Superior temporal gyrus (tissue), 1 donor: Measurements from ENCODE around the gene NDE1.
"Not testable (repeated sequence)": the region's sequence is repeated elsewhere in the genome, so short reads cannot be mapped to it uniquely, and the experiment has no call there.

ENCODE experiments used
- DNase-seq: peaks from one replicate; pipeline ENCODE4 v3.0.0-alpha.2; 2016; ENCODE audit errors: extremely low spot score

Gene NDE1

GRCh38 chr16:15620611-15621195, 29.3 kb upstream of the NDE1 start:
- no peak for DNase-seq

DNA sequence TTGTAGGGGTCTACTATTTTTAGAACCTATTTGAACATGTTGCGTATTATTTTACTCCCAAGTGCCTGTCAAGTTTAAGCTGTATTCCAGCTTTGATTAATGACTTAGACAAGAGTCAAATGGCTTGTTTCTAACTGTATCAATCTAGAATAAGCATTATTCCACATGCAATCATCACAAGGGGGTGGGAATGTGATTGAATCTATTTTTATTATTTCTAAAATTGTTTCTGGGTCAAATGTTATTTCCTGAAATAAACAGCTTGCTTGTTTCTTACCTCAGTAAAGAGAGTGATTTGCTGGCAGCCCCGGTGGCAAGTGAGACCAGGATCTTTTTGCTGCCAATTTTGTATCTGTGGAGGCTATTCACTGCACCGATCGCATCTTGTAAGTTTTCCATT, 28.6 kb upstream of the NDE1 start:
- no peak for DNase-seq

DNA sequence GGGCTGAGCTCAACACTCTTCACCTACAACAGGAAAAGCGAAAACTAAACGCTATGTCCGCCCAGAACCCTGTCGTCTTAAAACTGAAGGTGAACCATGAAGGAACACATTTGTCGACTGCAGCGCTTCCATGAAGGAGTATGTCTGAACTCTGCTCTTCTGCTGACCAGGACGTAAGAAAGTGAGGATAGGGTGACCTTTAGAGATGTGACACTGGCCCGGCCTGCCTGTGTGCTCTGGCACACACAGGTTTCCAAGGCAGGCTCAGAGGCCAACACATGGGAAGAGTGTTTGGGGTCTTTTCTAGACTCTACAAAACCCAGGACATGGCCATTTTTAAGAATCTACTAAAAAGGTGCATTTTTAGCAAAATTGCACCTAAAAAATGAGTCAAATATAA, 28.2 kb upstream of the NDE1 start:
- DNase-seq, result no peak

GRCh38 chr16:15631730-15632409, 18.2 kb upstream of the NDE1 start:
- no peak for DNase-seq

- DNase-seq, result no peak
Measured at GRCh38 chr16:15635926-15636325, 14.1 kb upstream of the NDE1 start.

GRCh38 chr16:15636392-15636873, 13.6 kb upstream of the NDE1 start:
- DNase-seq, result no peak

GRCh38 chr16:15639061-15639568, 10.9 kb upstream of the NDE1 start:
- no peak for DNase-seq

GRCh38 chr16:15640966-15641365, 9.1 kb upstream of the NDE1 start:
- no peak for DNase-seq

DNA sequence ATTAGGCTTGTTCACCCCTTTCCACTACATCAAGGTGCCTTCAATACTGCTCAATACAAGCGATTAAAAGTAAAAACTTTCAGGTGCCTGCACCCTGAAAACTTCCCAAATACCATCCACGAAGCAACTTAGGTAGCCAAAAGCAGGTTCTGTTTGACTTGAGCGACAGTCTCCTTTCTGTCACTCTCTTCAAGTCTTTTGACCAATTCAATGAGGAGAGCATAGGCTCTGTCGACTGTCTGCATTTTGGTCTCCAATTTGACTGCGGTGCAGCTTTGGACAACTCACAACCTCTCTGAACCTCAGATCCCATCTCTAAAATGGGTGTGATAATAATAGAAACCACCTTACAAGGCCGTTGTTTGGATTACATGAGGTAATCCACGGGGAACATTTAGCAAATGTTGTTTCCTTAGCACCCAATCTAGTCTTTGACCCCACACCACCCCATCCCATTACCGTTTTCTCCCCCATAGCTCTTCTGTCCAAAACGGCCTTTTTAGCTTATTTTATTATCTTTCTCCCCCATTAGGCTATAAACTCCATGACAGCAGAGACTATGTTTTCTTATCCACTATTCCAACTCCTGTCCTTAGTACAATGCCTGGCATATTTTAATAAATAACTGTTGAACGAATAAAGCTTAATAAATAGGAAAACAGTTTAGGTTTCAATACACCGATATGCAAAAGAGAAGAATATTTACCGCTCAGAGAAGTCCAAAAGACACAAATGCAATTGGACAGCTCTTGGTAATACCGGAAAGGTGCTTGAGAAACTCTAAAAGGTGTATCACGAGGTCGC, 8.1 kb upstream of the NDE1 start:
- DNase-seq, result no peak

- DNase-seq, result no peak
Measured at GRCh38 chr16:15642557-15643047, 7.4 kb upstream of the NDE1 start.

GRCh38 chr16:15643048-15643945, 6.7 kb upstream of the NDE1 start, which contains the start of gene MARF1:
Gene MARF1 (minus strand): TSS chr16:15643154. CDS start chr16:15639233, 3,921 bp downstream.
- peak; percentile 92 for DNase-seq

- DNase-seq, result no peak
Measured at GRCh38 chr16:15643946-15644250, 6.1 kb upstream of the NDE1 start.

- peak; percentile 36 for DNase-seq
Measured at GRCh38 chr16:15644267-15644961, 5.6 kb upstream of the NDE1 start.

DNA sequence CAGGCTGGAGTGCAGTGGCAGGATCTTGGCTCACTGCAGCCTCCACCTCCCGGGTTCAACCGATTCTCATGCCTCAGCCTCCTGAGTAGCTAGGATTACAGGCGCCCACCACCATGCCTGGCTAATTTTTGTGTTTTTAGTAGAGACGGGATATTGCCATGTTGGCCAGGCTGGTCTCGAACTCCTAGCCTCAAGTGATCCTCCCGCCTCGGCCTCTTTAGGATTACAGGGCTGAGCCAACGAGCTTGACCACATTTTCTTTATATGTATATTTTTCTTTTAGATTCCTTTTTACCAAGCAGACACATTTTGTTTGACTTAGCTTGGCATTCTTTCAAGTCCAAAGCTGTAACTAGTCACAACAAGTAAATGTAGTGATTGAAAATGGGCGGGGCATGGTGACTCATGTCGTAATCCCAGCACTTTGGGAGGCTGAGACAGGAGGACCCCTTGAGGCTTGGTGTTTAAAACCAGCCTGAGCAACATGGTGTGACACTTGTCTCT, 5.0 kb upstream of the NDE1 start:
- DNase-seq, result not testable (repeated sequence)

DNA sequence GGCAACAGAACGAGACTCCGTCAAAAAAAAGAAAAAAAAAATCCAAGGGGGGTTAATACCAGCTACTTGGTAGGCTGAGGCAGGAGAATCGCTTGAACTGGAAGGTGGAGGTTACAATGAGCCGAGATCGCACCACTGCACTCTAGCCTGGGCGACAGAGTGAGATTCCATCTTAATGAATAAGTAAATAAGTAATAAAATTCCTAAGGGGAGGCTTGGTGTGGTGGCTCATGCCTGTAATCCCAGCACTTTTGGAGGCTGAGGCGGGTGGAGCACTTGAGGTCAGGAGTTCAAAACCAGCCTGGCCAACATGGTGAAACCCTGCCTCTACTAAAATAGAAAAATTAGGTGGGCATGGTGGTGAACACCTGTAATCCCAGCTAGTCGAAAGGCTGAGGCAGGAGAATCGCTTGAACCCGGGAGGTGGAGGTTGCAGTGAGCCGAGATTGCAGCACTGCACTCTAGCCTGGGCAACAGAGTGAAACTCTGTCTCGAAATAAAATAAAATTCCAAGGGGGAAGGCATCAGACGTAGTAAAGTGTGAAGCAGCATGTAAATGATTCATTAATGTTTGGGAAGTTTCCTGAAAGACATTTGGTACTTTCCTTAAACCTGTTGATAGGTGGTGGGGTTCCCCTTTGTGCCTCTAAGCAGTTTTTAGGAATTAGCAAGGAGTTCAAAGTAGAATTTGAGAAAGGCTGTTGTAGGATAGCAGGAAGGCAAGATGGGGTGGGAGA, 3.3 kb upstream of the NDE1 start:
- not testable (repeated sequence) for DNase-seq

DNA sequence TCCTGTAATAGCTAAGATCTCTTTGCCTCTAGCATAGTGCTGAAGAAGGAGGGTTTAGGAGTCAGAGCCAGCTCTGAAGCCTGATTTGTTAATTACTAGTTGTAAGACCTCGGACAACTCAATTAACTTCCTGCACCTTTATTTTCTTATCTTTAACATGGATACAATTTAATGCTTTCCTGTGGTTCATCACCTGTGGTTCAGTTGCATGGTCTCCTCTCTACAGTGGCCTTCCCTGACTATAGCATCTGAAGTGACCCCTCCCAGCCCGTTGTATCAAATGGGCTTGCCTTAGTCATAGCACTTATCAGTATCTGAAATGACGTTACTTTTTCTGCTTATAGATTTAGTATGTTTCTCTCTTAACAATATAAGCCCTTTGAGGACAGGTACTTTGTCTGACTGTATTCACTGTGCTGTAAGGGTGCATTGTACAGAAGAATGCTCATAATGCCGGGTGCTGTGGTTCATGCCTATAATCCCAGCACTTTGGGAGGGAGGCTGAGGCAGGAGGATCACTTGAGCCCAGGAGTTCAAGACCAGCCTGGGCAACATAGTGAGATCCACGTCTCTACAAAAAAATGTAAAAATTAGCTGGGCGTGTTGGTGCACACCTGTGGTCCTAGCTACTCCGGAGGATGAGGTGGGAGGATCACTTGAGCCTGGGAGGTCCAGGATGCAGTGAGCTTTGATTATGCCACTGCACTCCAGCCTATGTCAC, 2.6 kb upstream of the NDE1 start:
- DNase-seq, result no peak

- no peak for DNase-seq
Measured at GRCh38 chr16:15648135-15648730, 1.8 kb upstream of the NDE1 start.

GRCh38 chr16:15649311-15649710, 734 bp upstream of the NDE1 start:
- DNase-seq, result not testable (repeated sequence)

- DNase-seq, result no peak
Measured at GRCh38 chr16:15649727-15650018, 372 bp upstream of the NDE1 start.
